B cell (primary cell): Measurements from ENCODE around the gene BHLHA15. TPM values are rescaled to one million over a fixed set of nuclear protein-coding genes. Genes with fewer than 3 reads are reported as not detected.

Experiments
- ATAC-seq: fragments of 200-7000 bp; cut with Tn5 transposase; one replicate; pipeline ENCODE4 v1.10.0; 2021; ENCODE audit warnings: low read depth, mild to moderate bottlenecking, moderate number of reproducible peaks, moderate library complexity
- CTCF ChIA-PET: fragments of 350-600 bp; sonication (Branson Sonifier 250); formaldehyde crosslinking; loops from one replicate; lab custom pipeline; 2021; ENCODE audit warnings: antibody characterized with exemption, inconsistent platforms; lab: Charles Lee
- POLR2A ChIA-PET: fragments of 350-600 bp; sonication (Branson Sonifier 250); formaldehyde crosslinking; loops from one replicate; lab custom pipeline; 2021; ENCODE audit warnings: antibody characterized with exemption; lab: Charles Lee
- DNase-seq: peaks from one replicate; pipeline ENCODE4 v3.0.0; 2013
- H2AFZ ChIP-seq: 2 replicates; pipeline ENCODE4 v1.6.1; 2012; ENCODE audit warnings: mild to moderate bottlenecking, low read depth, low read length; ENCODE audit not compliant: insufficient read depth, poor library complexity, severe bottlenecking
- H3K27ac ChIP-seq, 2 donors: 1 replicate in 1 of 2; 2 replicates in 1 of 2; pipeline ENCODE4 v1.5.1; 2012 to 2013; ENCODE audit warnings: low read length in 2 of 2, mild to moderate bottlenecking in 2 of 2, moderate library complexity in 1 of 2
- H3K27me3 ChIP-seq, 4 experiments: fragments of 200-600 bp in 1 of 4; sonication (generic) in 1 of 4; replicated peaks in 1 of 4; 1 replicate in 2 of 4; 2 replicates in 2 of 4; pipeline versions ENCODE4 v1.6.1 to v1.7.0; 2013 to 2016; ENCODE audit warnings: low read length in 3 of 4, mild to moderate bottlenecking in 2 of 4, mixed read lengths in 1 of 4, moderate library complexity in 1 of 4; ENCODE audit not compliant: insufficient read depth in 4 of 4, control insufficient read depth in 3 of 4; ENCODE audit errors: control extremely low read depth in 1 of 4
- H3K36me3 ChIP-seq, 2 experiments: replicated peaks in 1 of 2; 1 replicate in 1 of 2; 2 replicates in 1 of 2; pipeline versions ENCODE4 v1.6.1 to v1.7.1; 2013; ENCODE audit warnings: low read length in 1 of 2; ENCODE audit not compliant: insufficient read depth in 2 of 2, control insufficient read depth in 1 of 2; ENCODE audit errors: control extremely low read depth in 1 of 2, extremely low read depth in 1 of 2
- H3K4me1 ChIP-seq, 2 donors: fragments of 200-600 bp in 1 of 2; sonication (generic) in 1 of 2; 1 replicate in 1 of 2; 2 replicates in 1 of 2; pipeline versions ENCODE4 v1.5.1 to v1.6.1; 2013 to 2017; ENCODE audit warnings: low read length in 2 of 2; ENCODE audit not compliant: control insufficient read depth in 2 of 2, insufficient read depth in 2 of 2
- H3K4me2 ChIP-seq: replicated peaks from 2 replicates; pipeline ENCODE3; 2012; ENCODE audit warnings: mild to moderate bottlenecking, low read depth, low read length; ENCODE audit not compliant: poor library complexity, severe bottlenecking
- H3K4me3 ChIP-seq, 5 experiments: fragments of 200-600 bp in 1 of 5; sonication (generic) in 1 of 5; 1 replicate in 3 of 5; 2 replicates in 2 of 5; pipeline versions ENCODE4 v1.5.1 to v1.7.0; 2011 to 2016; ENCODE audit warnings: low read length in 4 of 5, mild to moderate bottlenecking in 4 of 5, low read depth in 2 of 5, control low read depth in 1 of 5, moderate library complexity in 1 of 5; ENCODE audit not compliant: insufficient read depth in 1 of 5; ENCODE audit errors: control extremely low read depth in 1 of 5, extremely low read depth in 1 of 5
- H3K79me2 ChIP-seq: fragments of 200-600 bp; sonication (generic); one replicate; pipeline ENCODE4 v1.6.0; 2016; ENCODE audit warnings: low read length; ENCODE audit not compliant: control insufficient read depth, insufficient read depth
- H3K9ac ChIP-seq: fragments of 200-600 bp; sonication (generic); 2 replicates; pipeline ENCODE4 v1.6.1; 2017; ENCODE audit warnings: mild to moderate bottlenecking, low read length, moderate library complexity
- H3K9me3 ChIP-seq, 3 donors: one replicate each; pipeline versions ENCODE4 v1.6.1 to v1.7.1; 2013; ENCODE audit warnings: low read length in 2 of 3; ENCODE audit not compliant: control insufficient read depth in 2 of 3, insufficient read depth in 1 of 3; ENCODE audit errors: control extremely low read depth in 1 of 3
- H4K20me1 ChIP-seq: 2 replicates; pipeline ENCODE4 v1.6.0; 2012; ENCODE audit warnings: mild to moderate bottlenecking, low read length; ENCODE audit not compliant: insufficient read depth, control insufficient read depth, poor library complexity, severe bottlenecking
- H3K27ac Mint-ChIP-seq: one replicate; pipeline ENCODE4 v1.8.0; 2021; ENCODE audit warnings: mixed read lengths
- H3K27me3 Mint-ChIP-seq: one replicate; pipeline ENCODE4 v1.8.0; 2021; ENCODE audit warnings: mixed read lengths
- H3K4me1 Mint-ChIP-seq: one replicate; pipeline ENCODE4 v1.8.0; 2021; ENCODE audit warnings: mixed read lengths
- H3K4me3 Mint-ChIP-seq: one replicate; pipeline ENCODE4 v1.8.0; 2021; ENCODE audit warnings: mixed read lengths
- H3K9me3 Mint-ChIP-seq: one replicate; pipeline ENCODE4 v1.8.0; 2022; ENCODE audit warnings: mixed read lengths; ENCODE audit not compliant: insufficient read depth
- CTCF ChIP-seq: fragments of 200-600 bp; IDR thresholded peaks from one replicate; pipeline ENCODE4 v1.8.0; 2022; ENCODE audit warnings: antibody characterized with exemption, mild to moderate bottlenecking
- EZH2 ChIP-seq: IDR thresholded peaks from 2 replicates; pipeline ENCODE4 v1.6.1; 2012; ENCODE audit warnings: borderline replicate concordance, low read depth, mild to moderate bottlenecking, moderate library complexity, low read length; ENCODE audit not compliant: insufficient read depth, poor library complexity, severe bottlenecking
- WGBS: methylation state at CpG from one replicate; pipeline ENCODE4 v1.1.5; 2013; ENCODE audit warnings: missing lambda C conversion rate; ENCODE audit not compliant: insufficient coverage; 5-methylcytosine and 5-hydroxymethylcytosine counted together
- intact Hi-C: fragments of 100-400 bp; cut with micrococcal nuclease; formaldehyde crosslinking; loops from one replicate; pipeline ENCODE4 v1.10.0; 2022
- polyA plus RNA-seq: library from polyadenylated mRNA; depleted of rRNA; stranded (reverse); fragments of >200 nt; gene quantifications from 2 replicates; pipeline ENCODE4 v1.2.3, GENCODE V29; 2012
- total RNA-seq, 2 donors: library from RNA; stranded (reverse); fragments of 120-200 nt in 1 of 2; gene quantifications; 1 replicate in 1 of 2; 2 replicates in 1 of 2; pipeline versions ENCODE4 v1.2.3 to v1.2.4, GENCODE V29; 2013 to 2022

Gene BHLHA15
- total and polyA plus RNA-seq, 2 donors (not counting 1 experiment from before 2014, with no cell fraction given) = 0.74 to 2.2 TPM

- no peak overlapping the region for H3K27ac Mint-ChIP-seq
- Histone ChIP-seq H3K36me3 (peaks cover 0 to 46% of the 10 kb centered on the region in 2 experiments), H3K4me2 (no peak overlapping the region), H3K79me2 (peaks cover 67% of the 10 kb centered on the region), H3K27ac (no peak overlapping the region), H3K27me3 (no peaks in the 10 kb centered on the region), H3K4me1 (peaks cover 22 to 37% of the 10 kb centered on the region in 2 donors), H4K20me1 (peaks cover 53% of the 10 kb centered on the region), H3K4me3 (no peak overlapping the region), H3K9ac (no peak overlapping the region), H3K9me3 (no peaks in the 10 kb centered on the region), H2AFZ (no peak overlapping the region)
- TF ChIP-seq CTCF (no peak), EZH2 (no peak)
- no peaks in the 10 kb centered on the region for H3K9me3 Mint-ChIP-seq
- ATAC-seq = no peak
- no peak for DNase-seq
- H3K4me3 Mint-ChIP-seq = no peak overlapping the region
- no peaks in the 10 kb centered on the region for H3K27me3 Mint-ChIP-seq
- 96% methylated on average over 11 of the region's 12 CpGs for WGBS
- intact Hi-C loops = no loop called here
- ChIA-PET CTCF (no interaction called here), POLR2A (no interaction called here)
- H3K4me1 Mint-ChIP-seq = peaks cover 31% of the 10 kb centered on the region
These were observed 36.9 kb downstream of the BHLHA15 start for GRCh38 chr7:98248156-98248555.

- no peak overlapping the region for H3K4me2 ChIP-seq
- H3K79me2 ChIP-seq = peaks cover 72% of the 10 kb centered on the region
- no peaks in the 10 kb centered on the region for H3K27me3 Mint-ChIP-seq
- peaks cover 0 to 37% of the 10 kb centered on the region in 2 experiments for H3K36me3 ChIP-seq
- H3K4me1 ChIP-seq = peaks cover 22 to 40% of the 10 kb centered on the region in 2 donors
- intact Hi-C loops = no loop called here
- CTCF ChIA-PET = interaction anchor here (4.6 kb wide), 1 partner anchor 80 kb away, joined by 17 read pairs; no protein-coding TSS in a partner anchor
- ATAC-seq (no peak), DNase-seq (no peak)
- H3K9me3 Mint-ChIP-seq = no peaks in the 10 kb centered on the region
- peak overlapping the region in 1 of 2 donors; percentile 1 for H3K27ac ChIP-seq
- peaks cover 34% of the 10 kb centered on the region for H3K4me1 Mint-ChIP-seq
- H2AFZ ChIP-seq = no peak overlapping the region
- no peaks in the 10 kb centered on the region for H3K27me3 ChIP-seq
- peaks cover 44% of the 10 kb centered on the region for H4K20me1 ChIP-seq
- H3K9me3 ChIP-seq = no peaks in the 10 kb centered on the region
- H3K27ac Mint-ChIP-seq = peak overlapping the region; percentile 54
- TF ChIP-seq EZH2 (no peak), CTCF (no peak)
- WGBS = 70% methylated on average over 3 of the region's 6 CpGs
- POLR2A ChIA-PET = no interaction called here
- no peak overlapping the region for H3K4me3 ChIP-seq
- H3K9ac ChIP-seq = no peak overlapping the region
- H3K4me3 Mint-ChIP-seq = peak overlapping the region; percentile 47
These were observed 37.9 kb downstream of the BHLHA15 start for GRCh38 chr7:98249106-98249505.
